HepG2 (cell line): ENCODE results near the gene ARL8B. TPM values are rescaled to one million over a fixed set of nuclear protein-coding genes. Genes with fewer than 3 reads are reported as not detected.

Experiments
- ATAC-seq: fragments of 200-7000 bp; cut with Tn5 transposase; 3 replicates; pipeline ENCODE4 v1.9.1; 2020; ENCODE audit warnings: mild to moderate bottlenecking, moderate library complexity
- BruUV-seq: library from RNA; stranded (reverse); fragments of 400-500 nt; replicated peaks from 2 replicates; lab custom pipeline; 2021; lab: Mats Ljungman, UMichigan
- CTCF ChIA-PET: fragments of 300-600 bp; formaldehyde crosslinking; extraction: SDS; loops from one replicate; lab custom pipeline; 2021; ENCODE audit warnings: low total read pairs, inconsistent platforms, low intra/inter-chr PET ratio; lab: Yijun Ruan, JAX
- POLR2A ChIA-PET: fragments of 350-600 bp; sonication (Branson Sonifier 250); formaldehyde crosslinking; loops from one replicate; lab custom pipeline; 2020; ENCODE audit warnings: antibody characterized with exemption, inconsistent platforms; lab: Yijun Ruan, JAX
- DNase-seq: peaks from one replicate; pipeline ENCODE4 v3.0.0-alpha.2; 2015; ENCODE audit warnings: low spot score
- FAIRE-seq: peaks from 3 replicates; lab custom pipeline; 2011; peaks lifted over from hg19 to GRCh38; lab: Jason Lieb, UNC
- H2AFZ ChIP-seq: one replicate; pipeline ENCODE4 v1.6.1; 2011; ENCODE audit warnings: low read length, inconsistent platforms
- H3K27ac ChIP-seq: fragments of 300-600 bp; 3 replicates; pipeline ENCODE4 v1.8.0; 2011; ENCODE audit warnings: mixed run types, mild to moderate bottlenecking, mixed read lengths, low read length, inconsistent platforms; ENCODE audit not compliant: insufficient read depth; ENCODE audit errors: extremely low read length
- H3K27me3 ChIP-seq, 2 experiments: fragments of 200-600 bp in 1 of 2; 2 replicates in 1 of 2; 3 replicates in 1 of 2; pipeline versions ENCODE4 v1.6.0 to v1.8.0; 2011; ENCODE audit warnings: low read length in 2 of 2, mild to moderate bottlenecking in 2 of 2, moderate library complexity in 2 of 2, inconsistent platforms in 1 of 2; ENCODE audit not compliant: insufficient read depth in 2 of 2, control insufficient read depth in 1 of 2
- H3K36me3 ChIP-seq, 2 experiments: fragments of 200-600 bp in 1 of 2; replicated peaks in 1 of 2; 2 replicates in 1 of 2; 3 replicates in 1 of 2; pipeline versions ENCODE4 v1.5.1 to v1.8.0; 2011; ENCODE audit warnings: low read length in 2 of 2, inconsistent platforms in 1 of 2; ENCODE audit not compliant: insufficient read depth in 2 of 2, control insufficient read depth in 1 of 2
- H3K4me1 ChIP-seq: 2 replicates; pipeline ENCODE4 v1.5.1; 2012; ENCODE audit warnings: low read length, inconsistent platforms; ENCODE audit not compliant: insufficient read depth
- H3K4me2 ChIP-seq: 2 replicates; pipeline ENCODE4 v1.6.0; 2011; ENCODE audit warnings: low read depth, low read length, inconsistent platforms
- H3K4me3 ChIP-seq, 3 experiments: fragments of 200-600 bp in 1 of 3; sonication (generic), shearing (Covaris generic) in 1 of 3; replicated peaks in 1 of 3; 2 replicates each; pipeline ENCODE4 v1.5.1; 2011 to 2016; ENCODE audit warnings: low read length in 3 of 3, inconsistent platforms in 2 of 3, low read depth in 2 of 3, mild to moderate bottlenecking in 2 of 3, control low read depth in 1 of 3, mixed read lengths in 1 of 3; ENCODE audit not compliant: insufficient read depth in 1 of 3
- H3K79me2 ChIP-seq: one replicate; pipeline ENCODE4 v1.6.1; 2011; ENCODE audit warnings: low read length, inconsistent platforms; ENCODE audit not compliant: insufficient read depth
- H3K9ac ChIP-seq: 2 replicates; pipeline ENCODE4 v1.6.0; 2011; ENCODE audit warnings: mild to moderate bottlenecking, low read depth, low read length, inconsistent platforms; ENCODE audit not compliant: insufficient read depth
- H3K9me3 ChIP-seq: 2 replicates; pipeline ENCODE4 v1.5.1; 2012; ENCODE audit warnings: mild to moderate bottlenecking, low read length
- H4K20me1 ChIP-seq: 2 replicates; pipeline ENCODE4 v1.6.0; 2011; ENCODE audit warnings: inconsistent platforms, mild to moderate bottlenecking, low read length, moderate library complexity; ENCODE audit not compliant: insufficient read depth
- GTF3A ChIP-seq: sonication (generic); formaldehyde crosslinking; conservative IDR thresholded peaks from 2 replicates; pipeline ENCODE4 v1.4.0; 2020; ENCODE audit warnings: mild to moderate bottlenecking, missing genetic modification reagents
- HOXA3 ChIP-seq: sonication (generic); formaldehyde crosslinking; IDR thresholded peaks from 2 replicates; pipeline ENCODE4 v1.5.0; 2020; ENCODE audit warnings: missing genetic modification reagents
- IRX3 ChIP-seq: sonication (generic); formaldehyde crosslinking; IDR thresholded peaks from 2 replicates; pipeline ENCODE4 v1.8.1; 2023; ENCODE audit warnings: mild to moderate bottlenecking, low read depth, missing genetic modification reagents, borderline replicate concordance
- MED1 ChIP-seq: sonication (generic); formaldehyde crosslinking; IDR thresholded peaks from 2 replicates; pipeline ENCODE4 v1.4.0; 2020; ENCODE audit warnings: missing genetic modification reagents
- ZBTB3 ChIP-seq: sonication (generic); formaldehyde crosslinking; IDR thresholded peaks from 2 replicates; pipeline ENCODE4 v1.4.0; 2020; ENCODE audit warnings: low read depth, mild to moderate bottlenecking, moderate library complexity, missing genetic modification reagents, borderline replicate concordance
- ZNF496 ChIP-seq: sonication (generic); formaldehyde crosslinking; IDR thresholded peaks from 2 replicates; pipeline ENCODE4 v1.8.1; 2023; ENCODE audit warnings: mild to moderate bottlenecking, moderate library complexity, missing genetic modification reagents; ENCODE audit not compliant: insufficient replicate concordance
- ZNF570 ChIP-seq: sonication (generic); formaldehyde crosslinking; IDR thresholded peaks from 2 replicates; pipeline ENCODE4 v1.4.0; 2020; ENCODE audit warnings: mild to moderate bottlenecking, missing genetic modification reagents, borderline replicate concordance
- ZNF724P ChIP-seq: sonication (generic); formaldehyde crosslinking; IDR thresholded peaks from 2 replicates; pipeline ENCODE4 v1.8.0; 2022; ENCODE audit warnings: missing genetic modification reagents, borderline replicate concordance
- ZSCAN12 ChIP-seq: sonication (generic); formaldehyde crosslinking; IDR thresholded peaks from 2 replicates; pipeline ENCODE4 v1.9.0; 2021; ENCODE audit warnings: mild to moderate bottlenecking, missing genetic modification reagents
- WGBS: methylation state at CpG from one replicate; pipeline ENCODE4 v1.1.6; 2017; ENCODE audit warnings: low lambda C conversion rate; 5-methylcytosine and 5-hydroxymethylcytosine counted together
- in situ Hi-C: cut with HindIII; loops from 2 replicates; pipeline ENCODE4 v1.10.0; 2017; ENCODE audit warnings: low pct_unique_long_range_greater_than_20kb; ENCODE audit not compliant: extremely low pct_ligation_motif_present
- intact Hi-C: fragments of 100-400 bp; cut with micrococcal nuclease; formaldehyde crosslinking; loops from one replicate; pipeline ENCODE4 v1.10.0; 2022; ENCODE audit not compliant: unreplicated experiment
- polyA plus RNA-seq, 8 experiments: library from polyadenylated mRNA; depleted of rRNA in 3 of 8; stranded (reverse) in 7 of 8; unstranded in 1 of 8; fragments of >200 nt; fragmentation: Illumina TruSeq in 4 of 8; extraction: Trizol in 4 of 8; gene quantifications; 2 replicates each; pipeline versions ENCODE4 v1.2.1 to v1.2.3, GENCODE V29; 2011 to 2016; ENCODE audit warnings: low read depth in 4 of 8, missing spikeins in 1 of 8, mixed read lengths in 1 of 8; ENCODE audit not compliant: insufficient read depth in 1 of 8
- total RNA-seq, 5 experiments: library from RNA; depleted of rRNA; stranded (reverse); fragments of >200 nt; fragmentation: Illumina TruSeq; extraction: Trizol; gene quantifications; 2 replicates each; pipeline ENCODE4 v1.2.3, GENCODE V29; 2016; ENCODE audit warnings: low read depth in 1 of 5
- TF ChIP-seq, protein P1 (sequence below): sonication (generic); formaldehyde crosslinking; IDR thresholded peaks from 2 replicates; pipeline ENCODE4 v1.4.0; 2020; ENCODE audit warnings: mild to moderate bottlenecking, missing genetic modification reagents, borderline replicate concordance
- TF ChIP-seq, protein P2 (sequence below): sonication (generic); formaldehyde crosslinking; IDR thresholded peaks from 2 replicates; pipeline ENCODE4 v1.4.0; 2020; ENCODE audit warnings: missing genetic modification reagents
- TF ChIP-seq, protein P3 (sequence below): sonication (generic); formaldehyde crosslinking; IDR thresholded peaks from 2 replicates; pipeline ENCODE4 v1.4.0; 2020; ENCODE audit warnings: missing genetic modification reagents

Gene ARL8B
- total and polyA plus RNA-seq, 2 of the 13 experiments (the other 11 are each of a cell fraction or from before 2014, with no cell fraction given), result 23.5 to 30.4 TPM

DNA sequence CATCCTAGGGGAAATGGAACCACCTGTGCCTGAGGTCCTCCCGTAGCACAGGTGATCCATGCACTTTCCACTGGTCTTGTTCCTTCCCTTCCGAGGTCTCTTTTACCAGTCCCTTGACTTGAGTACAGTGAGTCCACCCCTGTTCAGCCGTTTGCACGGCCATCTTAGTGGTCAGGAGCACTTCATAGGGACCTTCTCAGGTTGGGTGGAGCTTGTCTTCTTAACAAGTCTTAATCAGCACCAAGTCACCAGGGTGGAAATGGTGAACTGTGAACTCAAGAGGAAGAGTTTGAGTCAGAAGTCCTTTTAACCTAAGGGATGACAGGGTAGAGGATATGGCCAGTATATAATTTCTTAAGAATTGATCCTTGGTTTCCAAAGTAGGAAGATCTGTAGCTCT, 21.4 kb downstream of the ARL8B start:
- Histone ChIP-seq H3K27me3 (no peaks in the 10 kb centered on the region), H3K4me2 (no peak overlapping the region), H3K9ac (no peak overlapping the region), H3K27ac (no peak overlapping the region), H3K79me2 (peaks cover 95% of the 10 kb centered on the region), H2AFZ (no peak overlapping the region), H3K4me3 (no peak overlapping the region), H3K4me1 (peaks cover 15% of the 10 kb centered on the region), H4K20me1 (peaks cover 7% of the 10 kb centered on the region; the same call in 1 of the 2 replicates), H3K36me3 (peaks cover 0 to 8% of the 10 kb centered on the region in 2 experiments; a peak in 1 of 5 replicates), H3K9me3 (no peaks in the 10 kb centered on the region)
- WGBS, result 98% methylated on average over 4 of the region's 4 CpGs
- in situ Hi-C loops (no loop called here), intact Hi-C loops (no loop called here)
- ATAC-seq (no peak), FAIRE-seq (no peak), DNase-seq (no peak)
- CTCF ChIA-PET, result no interaction called here
- no peak for TF ChIP-seq ZNF570 (CRISPR knock-in tag)
- no peak for TF ChIP-seq MED1 (CRISPR knock-in tag)
- TF ChIP-seq GTF3A (CRISPR knock-in tag), result no peak
- no peak for TF ChIP-seq ZNF724P (CRISPR knock-in tag)
- no peak for TF ChIP-seq ZSCAN12 (CRISPR knock-in tag)
- TF ChIP-seq, protein P1, sequence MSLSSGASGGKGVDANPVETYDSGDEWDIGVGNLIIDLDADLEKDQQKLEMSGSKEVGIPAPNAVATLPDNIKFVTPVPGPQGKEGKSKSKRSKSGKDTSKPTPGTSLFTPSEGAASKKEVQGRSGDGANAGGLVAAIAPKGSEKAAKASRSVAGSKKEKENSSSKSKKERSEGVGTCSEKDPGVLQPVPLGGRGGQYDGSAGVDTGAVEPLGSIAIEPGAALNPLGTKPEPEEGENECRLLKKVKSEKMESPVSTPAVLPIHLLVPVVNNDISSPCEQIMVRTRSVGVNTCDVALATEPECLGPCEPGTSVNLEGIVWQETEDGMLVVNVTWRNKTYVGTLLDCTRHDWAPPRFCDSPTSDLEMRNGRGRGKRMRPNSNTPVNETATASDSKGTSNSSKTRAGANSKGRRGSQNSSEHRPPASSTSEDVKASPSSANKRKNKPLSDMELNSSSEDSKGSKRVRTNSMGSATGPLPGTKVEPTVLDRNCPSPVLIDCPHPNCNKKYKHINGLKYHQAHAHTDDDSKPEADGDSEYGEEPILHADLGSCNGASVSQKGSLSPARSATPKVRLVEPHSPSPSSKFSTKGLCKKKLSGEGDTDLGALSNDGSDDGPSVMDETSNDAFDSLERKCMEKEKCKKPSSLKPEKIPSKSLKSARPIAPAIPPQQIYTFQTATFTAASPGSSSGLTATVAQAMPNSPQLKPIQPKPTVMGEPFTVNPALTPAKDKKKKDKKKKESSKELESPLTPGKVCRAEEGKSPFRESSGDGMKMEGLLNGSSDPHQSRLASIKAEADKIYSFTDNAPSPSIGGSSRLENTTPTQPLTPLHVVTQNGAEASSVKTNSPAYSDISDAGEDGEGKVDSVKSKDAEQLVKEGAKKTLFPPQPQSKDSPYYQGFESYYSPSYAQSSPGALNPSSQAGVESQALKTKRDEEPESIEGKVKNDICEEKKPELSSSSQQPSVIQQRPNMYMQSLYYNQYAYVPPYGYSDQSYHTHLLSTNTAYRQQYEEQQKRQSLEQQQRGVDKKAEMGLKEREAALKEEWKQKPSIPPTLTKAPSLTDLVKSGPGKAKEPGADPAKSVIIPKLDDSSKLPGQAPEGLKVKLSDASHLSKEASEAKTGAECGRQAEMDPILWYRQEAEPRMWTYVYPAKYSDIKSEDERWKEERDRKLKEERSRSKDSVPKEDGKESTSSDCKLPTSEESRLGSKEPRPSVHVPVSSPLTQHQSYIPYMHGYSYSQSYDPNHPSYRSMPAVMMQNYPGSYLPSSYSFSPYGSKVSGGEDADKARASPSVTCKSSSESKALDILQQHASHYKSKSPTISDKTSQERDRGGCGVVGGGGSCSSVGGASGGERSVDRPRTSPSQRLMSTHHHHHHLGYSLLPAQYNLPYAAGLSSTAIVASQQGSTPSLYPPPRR, result no peak
- TF ChIP-seq ZBTB3 (CRISPR knock-in tag), result no peak
- no peak for TF ChIP-seq IRX3 (CRISPR knock-in tag)
- TF ChIP-seq, protein P2, sequence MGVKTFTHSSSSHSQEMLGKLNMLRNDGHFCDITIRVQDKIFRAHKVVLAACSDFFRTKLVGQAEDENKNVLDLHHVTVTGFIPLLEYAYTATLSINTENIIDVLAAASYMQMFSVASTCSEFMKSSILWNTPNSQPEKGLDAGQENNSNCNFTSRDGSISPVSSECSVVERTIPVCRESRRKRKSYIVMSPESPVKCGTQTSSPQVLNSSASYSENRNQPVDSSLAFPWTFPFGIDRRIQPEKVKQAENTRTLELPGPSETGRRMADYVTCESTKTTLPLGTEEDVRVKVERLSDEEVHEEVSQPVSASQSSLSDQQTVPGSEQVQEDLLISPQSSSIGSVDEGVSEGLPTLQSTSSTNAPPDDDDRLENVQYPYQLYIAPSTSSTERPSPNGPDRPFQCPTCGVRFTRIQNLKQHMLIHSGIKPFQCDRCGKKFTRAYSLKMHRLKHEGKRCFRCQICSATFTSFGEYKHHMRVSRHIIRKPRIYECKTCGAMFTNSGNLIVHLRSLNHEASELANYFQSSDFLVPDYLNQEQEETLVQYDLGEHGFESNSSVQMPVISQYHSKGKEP (CRISPR knock-in tag), result no peak
- TF ChIP-seq ZNF496 (CRISPR knock-in tag), result no peak
- TF ChIP-seq HOXA3 (CRISPR knock-in tag), result no peak
- TF ChIP-seq, protein P3, sequence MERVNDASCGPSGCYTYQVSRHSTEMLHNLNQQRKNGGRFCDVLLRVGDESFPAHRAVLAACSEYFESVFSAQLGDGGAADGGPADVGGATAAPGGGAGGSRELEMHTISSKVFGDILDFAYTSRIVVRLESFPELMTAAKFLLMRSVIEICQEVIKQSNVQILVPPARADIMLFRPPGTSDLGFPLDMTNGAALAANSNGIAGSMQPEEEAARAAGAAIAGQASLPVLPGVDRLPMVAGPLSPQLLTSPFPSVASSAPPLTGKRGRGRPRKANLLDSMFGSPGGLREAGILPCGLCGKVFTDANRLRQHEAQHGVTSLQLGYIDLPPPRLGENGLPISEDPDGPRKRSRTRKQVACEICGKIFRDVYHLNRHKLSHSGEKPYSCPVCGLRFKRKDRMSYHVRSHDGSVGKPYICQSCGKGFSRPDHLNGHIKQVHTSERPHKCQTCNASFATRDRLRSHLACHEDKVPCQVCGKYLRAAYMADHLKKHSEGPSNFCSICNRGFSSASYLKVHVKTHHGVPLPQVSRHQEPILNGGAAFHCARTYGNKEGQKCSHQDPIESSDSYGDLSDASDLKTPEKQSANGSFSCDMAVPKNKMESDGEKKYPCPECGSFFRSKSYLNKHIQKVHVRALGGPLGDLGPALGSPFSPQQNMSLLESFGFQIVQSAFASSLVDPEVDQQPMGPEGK, result no peak
- POLR2A ChIA-PET, result no interaction called here
- BruUV-seq, result no TSS peak
